Nephron (organoid): ENCODE results near the gene SMPDL3A.
A peak's percentile ranks its signal among the peaks of the same experiment; 100 is the strongest.

ENCODE experiments used
- H3K27ac Mint-ChIP-seq, 3 experiments: 2 replicates each; pipeline ENCODE4 v1.8.0; 2020; ENCODE audit warnings: mixed read lengths in 3 of 3, mild to moderate bottlenecking in 2 of 3, moderate library complexity in 1 of 3
- H3K27me3 Mint-ChIP-seq: 2 replicates; pipeline ENCODE4 v1.8.0; 2021; ENCODE audit warnings: low read depth, mild to moderate bottlenecking, moderate library complexity, mixed read lengths
- H3K36me3 Mint-ChIP-seq: 2 replicates; pipeline ENCODE4 v1.8.0; 2020; ENCODE audit warnings: low read depth, mixed read lengths
- H3K4me1 Mint-ChIP-seq: 2 replicates; pipeline ENCODE4 v1.8.0; 2020; ENCODE audit warnings: mixed read lengths
- H3K4me3 Mint-ChIP-seq, 3 experiments: 2 replicates each; pipeline ENCODE4 v1.8.0; 2020; ENCODE audit warnings: mild to moderate bottlenecking in 3 of 3, mixed read lengths in 3 of 3, moderate library complexity in 2 of 3
- H3K9me3 Mint-ChIP-seq: 2 replicates; pipeline ENCODE4 v1.8.0; 2020; ENCODE audit warnings: mixed read lengths
- TF ChIP-seq, protein P1 (sequence below), 3 experiments: fragments of 200-600 bp; sonication (generic); IDR thresholded peaks; one replicate each; pipeline ENCODE4 v1.5.0; 2021; ENCODE audit warnings: antibody characterized with exemption in 3 of 3; ENCODE audit not compliant: unreplicated experiment in 3 of 3

Gene SMPDL3A

DNA sequence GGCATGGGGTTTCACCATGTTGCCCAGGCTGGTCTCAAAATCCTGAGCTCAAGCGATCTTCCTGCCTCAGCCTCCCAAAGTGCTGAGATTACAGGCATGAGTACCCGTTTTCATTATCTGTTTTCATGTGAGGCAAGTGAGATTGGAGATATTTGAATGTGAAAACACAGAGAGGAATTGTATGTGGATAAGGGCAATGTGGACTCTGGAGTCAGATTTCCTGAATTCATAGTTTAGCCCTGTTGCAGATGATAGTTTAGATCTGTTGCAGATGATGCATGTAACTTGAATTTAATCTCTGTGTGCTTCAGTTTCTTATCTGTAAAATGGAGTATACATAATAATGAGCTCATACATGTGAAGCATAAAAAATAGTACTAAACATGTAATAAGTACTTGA, 3.7 kb downstream of the SMPDL3A start:
- H3K36me3 Mint-ChIP-seq: peaks cover 9% of the 10 kb centered on the region
- TF ChIP-seq, protein P1, sequence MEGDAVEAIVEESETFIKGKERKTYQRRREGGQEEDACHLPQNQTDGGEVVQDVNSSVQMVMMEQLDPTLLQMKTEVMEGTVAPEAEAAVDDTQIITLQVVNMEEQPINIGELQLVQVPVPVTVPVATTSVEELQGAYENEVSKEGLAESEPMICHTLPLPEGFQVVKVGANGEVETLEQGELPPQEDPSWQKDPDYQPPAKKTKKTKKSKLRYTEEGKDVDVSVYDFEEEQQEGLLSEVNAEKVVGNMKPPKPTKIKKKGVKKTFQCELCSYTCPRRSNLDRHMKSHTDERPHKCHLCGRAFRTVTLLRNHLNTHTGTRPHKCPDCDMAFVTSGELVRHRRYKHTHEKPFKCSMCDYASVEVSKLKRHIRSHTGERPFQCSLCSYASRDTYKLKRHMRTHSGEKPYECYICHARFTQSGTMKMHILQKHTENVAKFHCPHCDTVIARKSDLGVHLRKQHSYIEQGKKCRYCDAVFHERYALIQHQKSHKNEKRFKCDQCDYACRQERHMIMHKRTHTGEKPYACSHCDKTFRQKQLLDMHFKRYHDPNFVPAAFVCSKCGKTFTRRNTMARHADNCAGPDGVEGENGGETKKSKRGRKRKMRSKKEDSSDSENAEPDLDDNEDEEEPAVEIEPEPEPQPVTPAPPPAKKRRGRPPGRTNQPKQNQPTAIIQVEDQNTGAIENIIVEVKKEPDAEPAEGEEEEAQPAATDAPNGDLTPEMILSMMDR (IDR thresholded peaks at IDR 0.05; ENCODE audit: unreplicated experiment in 3 of 3): no peak
- no peaks in the 10 kb centered on the region for H3K9me3 Mint-ChIP-seq
- H3K4me1 Mint-ChIP-seq: peaks cover 42% of the 10 kb centered on the region
- H3K27me3 Mint-ChIP-seq: no peaks in the 10 kb centered on the region
- peak overlapping the region in 2 of 3 experiments; percentile 41 to 66 for H3K4me3 Mint-ChIP-seq
- peak overlapping the region; percentile 31 to 85 (median 81) for H3K27ac Mint-ChIP-seq

DNA sequence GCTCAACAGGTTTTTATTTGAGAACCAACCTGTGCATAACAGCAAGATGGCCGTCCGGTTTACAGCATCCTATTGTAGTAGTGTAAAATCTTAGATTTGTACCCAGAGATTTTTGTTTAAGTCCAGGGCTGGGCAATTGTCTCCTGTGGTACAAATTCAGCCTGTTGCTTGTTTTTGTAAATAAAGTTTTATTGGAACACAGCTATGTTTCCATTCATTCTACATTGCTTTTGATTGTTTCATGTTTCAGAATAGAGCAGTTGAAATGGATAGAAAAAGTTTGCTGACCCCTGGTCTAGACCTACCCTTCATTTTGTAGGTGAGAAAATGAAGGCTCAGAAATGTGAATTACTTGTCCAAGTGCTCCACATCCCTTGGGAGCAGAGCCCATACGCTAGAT, 8.5 kb downstream of the SMPDL3A start:
- peak overlapping the region in 1 of 3 experiments; percentile 49 for H3K27ac Mint-ChIP-seq
- TF ChIP-seq, protein P1 (IDR thresholded peaks at IDR 0.05; ENCODE audit: unreplicated experiment in 3 of 3): no peak
- peaks cover 31% of the 10 kb centered on the region for H3K4me1 Mint-ChIP-seq
- no peaks in the 10 kb centered on the region for H3K27me3 Mint-ChIP-seq
- peaks cover 16% of the 10 kb centered on the region for H3K36me3 Mint-ChIP-seq
- no peak overlapping the region for H3K4me3 Mint-ChIP-seq
- no peaks in the 10 kb centered on the region for H3K9me3 Mint-ChIP-seq

DNA sequence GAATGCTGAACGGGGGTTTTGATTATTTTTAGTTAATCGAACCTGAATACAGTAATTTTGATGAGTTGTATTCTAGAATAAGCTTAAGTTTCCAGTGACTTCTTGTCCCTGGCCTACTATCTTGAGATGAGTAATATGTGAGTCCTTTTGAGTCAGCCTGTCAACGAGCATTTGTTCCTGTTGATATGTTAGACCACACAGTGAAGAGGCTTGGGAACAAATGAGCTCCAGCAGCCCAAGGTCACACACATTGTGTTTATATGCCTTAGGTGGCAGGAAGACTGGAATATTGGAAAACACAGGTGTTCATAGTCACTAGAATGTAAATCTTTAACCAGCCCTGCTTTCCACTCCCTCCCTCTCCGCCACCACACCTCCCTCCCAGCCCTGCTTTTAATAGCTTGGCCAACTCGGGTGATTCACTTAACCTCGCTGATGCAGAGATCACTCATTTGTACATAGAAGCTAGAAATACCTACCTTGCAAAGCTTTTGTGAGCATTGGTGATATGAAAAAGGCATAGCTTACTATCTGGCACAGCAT, 9.1 kb downstream of the SMPDL3A start:
- H3K4me1 Mint-ChIP-seq: peaks cover 31% of the 10 kb centered on the region
- no peak overlapping the region for H3K4me3 Mint-ChIP-seq
- TF ChIP-seq, protein P1 (IDR thresholded peaks at IDR 0.05; ENCODE audit: unreplicated experiment in 3 of 3): no peak
- H3K9me3 Mint-ChIP-seq: no peaks in the 10 kb centered on the region
- H3K36me3 Mint-ChIP-seq: peaks cover 16% of the 10 kb centered on the region
- no peaks in the 10 kb centered on the region for H3K27me3 Mint-ChIP-seq
- peak overlapping the region in 1 of 3 experiments; percentile 49 for H3K27ac Mint-ChIP-seq

- no peaks in the 10 kb centered on the region for H3K9me3 Mint-ChIP-seq
- no peak overlapping the region for H3K27ac Mint-ChIP-seq
- no peak overlapping the region for H3K4me3 Mint-ChIP-seq
- TF ChIP-seq, protein P1 (IDR thresholded peaks at IDR 0.05; ENCODE audit: unreplicated experiment in 3 of 3): no peak
- no peaks in the 10 kb centered on the region for H3K27me3 Mint-ChIP-seq
- peaks cover 20% of the 10 kb centered on the region for H3K36me3 Mint-ChIP-seq
- peaks cover 38% of the 10 kb centered on the region for H3K4me1 Mint-ChIP-seq
Measured at GRCh38 chr6:122799140-122799745, 10.2 kb downstream of the SMPDL3A start.

- Mint-ChIP-seq H3K4me1 (peaks cover 43% of the 10 kb centered on the region), H3K27me3 (no peaks in the 10 kb centered on the region), H3K27ac (peak overlapping the region in 2 of 3 experiments; percentile 24 to 46), H3K4me3 (no peak overlapping the region), H3K36me3 (peaks cover 25% of the 10 kb centered on the region), H3K9me3 (no peaks in the 10 kb centered on the region)
- TF ChIP-seq, protein P1 (IDR thresholded peaks at IDR 0.05; ENCODE audit: unreplicated experiment in 3 of 3): no peak
Measured at GRCh38 chr6:122799916-122800686, 11.0 kb downstream of the SMPDL3A start.
